ENCODE data around the gene ZMIZ1.

ZMIZ1 gene

GRCh38 chr10:79082035-79082373 lies 13.2 kb downstream of the ZMIZ1 start:
- DNase-seq (ENCODE audit: low read depth in 2 of 2) = no peak

DNA sequence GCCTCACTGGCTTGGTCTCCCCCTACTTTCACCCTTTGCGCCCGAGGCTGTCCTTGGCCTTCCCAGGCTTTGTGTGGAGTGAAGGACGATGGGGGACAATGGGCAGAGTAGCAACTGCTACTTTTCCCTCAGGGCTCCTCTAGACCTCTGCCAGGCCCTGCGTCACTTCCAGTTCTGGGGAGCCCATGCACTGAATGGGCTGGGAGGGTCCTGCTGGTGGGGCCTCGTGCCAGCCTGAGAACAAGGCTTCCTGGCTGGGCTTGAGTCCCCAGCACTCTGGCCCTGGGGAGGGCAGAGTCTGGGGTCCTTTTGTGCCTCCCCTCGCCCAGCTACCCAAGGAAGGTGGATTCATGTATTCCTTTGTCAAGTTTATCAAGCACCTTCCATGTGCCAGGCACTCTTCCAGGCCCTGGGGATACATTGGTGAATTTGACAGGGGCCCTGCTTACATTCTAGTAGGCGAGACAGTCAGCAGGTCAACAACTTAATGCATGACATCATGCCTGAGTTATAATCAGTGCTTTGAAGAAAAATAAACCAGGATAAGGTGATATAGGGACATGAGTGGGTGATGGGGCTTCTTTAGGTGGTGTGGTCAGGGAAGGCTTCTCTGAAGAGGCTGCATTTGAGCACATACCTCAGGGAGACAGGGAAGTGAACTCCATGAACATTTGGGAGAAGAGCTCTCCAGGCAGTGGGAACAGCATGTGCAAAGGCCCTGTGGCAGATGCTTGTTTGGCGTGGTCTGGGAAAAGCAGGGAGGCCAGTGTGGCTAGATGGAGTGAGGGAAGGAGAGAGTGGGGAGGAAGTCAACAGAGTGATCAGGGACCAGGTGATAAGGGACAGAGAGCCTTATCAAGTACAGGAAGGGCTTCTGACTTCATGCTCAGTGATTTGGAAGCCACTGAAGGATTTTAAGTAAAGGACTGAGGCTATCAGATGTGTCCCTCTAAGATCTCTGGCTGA lies 14.1 kb downstream of the ZMIZ1 start:
- DNase-seq (ENCODE audit: low read depth in 2 of 2) = no peak

DNA sequence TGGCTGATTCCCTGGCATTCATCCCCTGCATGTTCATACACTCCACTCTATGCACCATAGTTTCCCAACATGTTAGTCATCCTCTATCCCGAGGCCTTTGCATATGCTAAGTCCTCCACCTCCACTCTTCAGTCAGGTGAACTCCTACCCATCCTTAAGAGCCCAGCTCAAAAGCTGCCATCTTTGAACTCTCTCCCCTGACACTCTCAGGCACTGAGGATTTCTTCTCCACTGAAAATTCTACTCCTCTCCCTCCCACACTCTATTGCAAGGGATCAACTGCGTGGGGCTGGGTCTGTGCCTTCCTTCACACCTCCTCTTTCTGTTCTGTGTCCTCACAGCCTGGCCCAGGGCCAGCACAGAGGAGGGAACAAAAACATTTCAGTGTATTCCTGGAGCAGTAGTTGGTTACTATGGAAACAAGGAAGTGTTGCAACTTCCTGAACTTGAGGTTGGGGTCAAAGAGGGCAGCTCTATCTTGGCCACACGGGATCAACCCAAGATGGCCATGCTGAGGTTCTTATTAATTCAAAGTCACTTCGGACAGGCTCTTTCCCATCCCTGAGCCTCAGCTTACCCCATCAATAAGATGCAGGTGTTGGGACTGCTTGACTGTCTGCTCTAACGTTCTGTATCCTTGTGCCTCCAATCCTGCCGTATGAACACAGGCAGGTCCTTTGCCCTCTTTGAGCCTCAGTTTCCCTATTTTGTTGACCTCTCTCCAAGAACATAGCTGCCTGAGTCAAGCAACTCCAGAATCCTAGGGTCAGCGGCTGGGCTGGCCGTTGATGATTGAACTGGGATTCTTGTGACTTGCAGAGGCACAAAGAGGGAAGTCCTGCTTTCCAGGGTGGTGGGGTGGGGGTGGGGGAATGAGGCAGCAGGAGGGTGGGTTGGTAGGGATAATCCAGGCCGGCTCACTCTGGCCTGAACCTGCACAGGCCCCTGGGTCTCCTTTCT lies 15.5 kb downstream of the ZMIZ1 start:
- DNase-seq (ENCODE audit: low read depth in 2 of 2) = no peak

- no peak for DNase-seq (ENCODE audit: low read depth in 2 of 2)
These were observed 16.3 kb downstream of the ZMIZ1 start for GRCh38 chr10:79084972-79085597.

- no peak for DNase-seq (ENCODE audit: low read depth in 2 of 2)
These were observed 18.1 kb downstream of the ZMIZ1 start for GRCh38 chr10:79086822-79087221.

DNA sequence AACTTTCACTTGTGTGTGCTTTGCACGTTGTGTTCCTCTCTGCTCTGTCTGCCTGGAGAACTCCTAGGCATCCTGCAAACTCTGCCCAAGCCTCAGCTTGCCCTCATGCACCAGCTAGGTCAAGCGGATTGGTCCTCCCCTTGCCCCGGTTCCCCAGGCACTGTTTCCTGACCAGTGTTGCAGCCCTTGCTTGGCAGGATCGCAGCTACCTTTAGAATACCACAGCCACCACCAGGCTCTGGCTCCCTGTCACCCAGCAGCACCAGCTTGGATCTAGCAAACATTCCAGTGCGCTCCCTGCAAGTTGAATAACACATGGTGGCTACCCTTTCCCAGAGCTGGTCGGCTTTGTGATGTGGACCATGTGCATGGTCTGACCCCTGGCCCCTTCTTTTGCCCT lies 19.0 kb downstream of the ZMIZ1 start:
- no peak for DNase-seq (ENCODE audit: low read depth in 2 of 2)

DNA sequence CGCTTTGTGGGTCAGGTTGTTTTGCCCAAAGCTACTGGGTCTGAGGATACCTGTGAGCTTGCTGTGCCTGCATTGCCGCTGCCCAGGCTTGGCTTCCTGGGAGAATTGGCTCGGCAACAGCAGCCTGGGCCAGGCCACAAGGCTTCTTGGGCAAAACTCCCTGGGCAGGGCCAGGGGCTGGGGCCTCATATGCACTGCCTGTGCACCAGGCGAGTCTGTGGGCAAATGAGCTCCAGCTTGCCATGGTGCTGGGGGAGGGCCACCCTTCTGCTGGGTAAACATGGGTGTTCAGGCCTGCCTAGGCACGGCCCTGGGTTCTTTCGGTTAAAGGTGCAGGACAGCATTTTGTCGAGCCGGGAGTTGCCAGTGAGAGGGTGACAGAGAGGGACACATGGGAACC lies 19.4 kb downstream of the ZMIZ1 start:
- DNase-seq (ENCODE audit: low read depth in 2 of 2) = no peak

DNA sequence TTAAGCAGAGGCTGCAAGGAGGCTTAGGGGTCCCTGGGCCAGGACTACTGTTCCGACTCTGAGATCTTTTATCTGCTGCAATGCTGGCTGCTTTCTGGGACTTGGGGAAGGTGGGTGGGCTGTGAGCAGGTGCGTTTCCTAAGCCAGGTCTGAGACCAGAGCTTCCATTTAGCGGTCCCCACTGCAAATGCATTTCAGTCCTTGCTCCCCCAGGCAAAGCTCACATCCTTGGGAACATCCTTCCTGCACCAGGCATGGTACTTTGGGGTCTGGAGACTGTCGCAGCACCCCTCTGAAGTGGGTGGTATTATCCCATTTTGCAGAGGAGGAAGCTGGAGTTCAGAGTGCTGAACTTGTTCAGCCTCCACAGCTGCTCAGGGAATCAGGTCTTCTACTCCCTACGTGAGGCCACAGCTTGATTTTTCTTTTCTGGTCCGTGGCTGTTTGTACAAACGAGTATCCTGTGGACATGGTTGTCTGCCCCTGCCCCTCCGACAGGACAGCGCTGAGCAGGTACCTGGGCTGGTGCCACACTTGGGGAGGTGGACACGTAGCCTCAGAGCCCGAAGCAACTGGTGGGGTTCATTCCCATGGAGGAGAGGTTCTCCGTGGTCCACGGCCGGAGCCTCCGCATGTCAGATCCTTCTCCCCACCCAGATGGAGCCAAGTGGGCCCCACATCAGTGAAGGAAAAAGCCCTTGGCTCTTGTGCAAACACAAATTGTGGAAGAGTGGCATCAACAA lies 20.0 kb downstream of the ZMIZ1 start:
- no peak for DNase-seq (ENCODE audit: low read depth in 2 of 2)

DNA sequence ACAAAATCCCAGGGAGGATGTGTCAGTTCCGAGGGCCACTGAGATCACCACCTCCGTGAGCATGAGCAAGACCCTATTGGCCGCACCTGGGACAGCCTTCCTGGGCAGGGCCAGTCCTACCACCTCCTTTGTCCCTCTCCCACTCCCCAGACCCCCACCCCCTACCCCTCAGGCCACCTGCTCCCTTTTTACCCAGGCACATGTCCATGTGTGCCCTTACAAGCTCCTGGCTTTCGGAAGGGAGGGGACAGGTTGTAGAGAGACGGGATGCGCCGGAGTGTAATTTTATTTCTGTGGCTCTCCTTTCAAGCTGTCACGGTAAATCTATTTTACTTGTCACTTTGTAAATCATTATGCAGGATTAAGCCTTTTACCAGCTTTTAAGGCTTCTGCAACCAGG lies 20.9 kb downstream of the ZMIZ1 start:
- DNase-seq (ENCODE audit: low read depth in 2 of 2) = no peak

- DNase-seq (ENCODE audit: low read depth in 2 of 2) = no peak
These were observed 21.5 kb downstream of the ZMIZ1 start for GRCh38 chr10:79090134-79090803.

GRCh38 chr10:79092292-79092896 lies 23.6 kb downstream of the ZMIZ1 start:
- no peak for DNase-seq (ENCODE audit: low read depth in 2 of 2)

DNA sequence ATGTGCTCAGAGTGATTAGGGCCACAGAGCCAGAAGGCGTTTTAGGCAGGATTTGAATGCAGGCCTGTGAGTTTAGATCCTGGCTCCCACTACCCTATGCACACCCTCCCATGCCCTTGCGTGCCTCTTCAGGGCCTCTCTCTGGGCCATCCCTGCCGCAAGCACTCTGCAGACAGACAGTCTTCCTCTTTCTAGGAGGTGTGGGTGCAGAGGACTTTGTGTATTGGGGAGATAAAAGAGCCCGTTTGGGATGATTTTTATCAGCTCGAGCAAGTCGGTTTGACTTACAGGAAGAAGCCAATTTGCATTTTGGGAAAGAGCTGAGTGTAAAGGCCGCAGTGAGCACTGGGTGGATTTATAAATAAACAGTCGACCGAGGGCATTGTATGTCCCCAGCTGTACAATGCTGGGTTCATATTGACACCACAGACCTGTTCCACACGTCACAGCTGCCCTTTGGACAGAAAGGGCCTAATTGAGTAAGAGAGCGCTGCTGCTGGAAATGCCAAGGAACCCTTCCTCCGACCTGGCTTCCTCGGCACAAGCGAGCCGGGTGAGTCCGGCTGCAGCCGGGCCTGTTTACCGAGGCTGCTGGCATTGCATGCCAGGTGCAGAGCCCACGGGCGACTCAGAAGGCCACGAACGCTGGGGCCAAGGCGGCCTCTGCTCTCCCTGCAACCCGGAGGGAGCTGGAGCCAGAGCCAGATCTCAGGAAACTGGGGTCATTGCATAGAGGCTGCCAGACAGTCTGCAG lies 25.1 kb downstream of the ZMIZ1 start:
- no peak for DNase-seq (ENCODE audit: low read depth in 2 of 2)

DNA sequence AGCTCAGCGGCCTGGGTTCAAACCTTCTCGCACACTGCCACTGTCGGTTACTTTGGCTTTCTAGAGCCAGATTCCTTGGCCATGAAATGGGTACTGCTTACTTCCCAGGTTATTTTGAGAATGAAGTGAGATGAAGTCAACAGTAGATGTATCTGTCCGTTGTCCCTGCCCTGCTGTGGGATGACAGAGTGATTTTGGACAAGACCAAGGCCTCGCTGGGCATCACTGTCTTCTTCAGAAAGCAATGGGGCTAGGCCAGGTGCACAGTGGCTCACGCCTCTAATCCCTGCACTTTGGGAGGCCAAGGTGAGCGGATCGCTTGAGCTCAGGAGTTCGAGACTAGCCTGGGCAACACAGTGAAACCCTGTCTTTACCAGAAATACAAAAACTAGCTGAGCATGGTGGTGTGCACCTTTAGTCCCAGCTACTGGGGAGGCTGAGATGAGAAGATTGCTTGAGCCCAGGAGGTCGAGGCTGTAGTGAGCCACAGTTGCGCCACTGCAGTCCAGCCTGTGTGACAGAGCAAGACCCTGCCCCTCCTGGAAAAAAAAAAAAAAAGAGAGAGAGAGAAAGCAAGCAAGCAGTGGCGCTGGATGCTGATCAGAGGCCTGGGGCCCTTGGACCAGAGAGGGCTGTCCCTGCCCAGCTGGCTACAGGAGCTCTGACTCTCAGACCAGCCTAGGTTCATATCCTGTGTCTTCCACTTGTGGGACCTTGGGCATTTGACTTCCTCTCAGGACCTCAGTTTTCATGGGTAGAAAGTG lies 25.8 kb downstream of the ZMIZ1 start:
- no peak for DNase-seq (ENCODE audit: low read depth in 2 of 2)

DNA sequence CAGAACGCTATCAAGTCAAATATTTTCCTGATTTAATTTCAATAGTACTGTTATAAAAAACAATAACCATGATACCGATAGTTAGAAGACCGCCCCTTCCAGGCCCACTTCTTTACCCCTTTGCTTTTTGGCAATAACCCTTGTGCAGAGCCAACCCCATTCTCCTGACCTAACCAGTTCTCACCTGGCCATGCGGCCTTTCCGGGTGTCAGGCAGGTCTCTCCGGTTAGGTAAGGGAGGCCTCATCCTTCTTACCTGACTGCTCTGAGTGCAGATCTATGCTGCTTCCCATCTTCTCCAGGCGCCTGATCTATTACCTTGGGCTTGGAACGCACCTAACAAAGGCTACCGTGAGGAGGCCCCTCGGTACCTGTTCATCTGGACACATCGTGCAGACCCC lies 26.6 kb downstream of the ZMIZ1 start:
- no peak for DNase-seq (ENCODE audit: low read depth in 2 of 2)

DNA sequence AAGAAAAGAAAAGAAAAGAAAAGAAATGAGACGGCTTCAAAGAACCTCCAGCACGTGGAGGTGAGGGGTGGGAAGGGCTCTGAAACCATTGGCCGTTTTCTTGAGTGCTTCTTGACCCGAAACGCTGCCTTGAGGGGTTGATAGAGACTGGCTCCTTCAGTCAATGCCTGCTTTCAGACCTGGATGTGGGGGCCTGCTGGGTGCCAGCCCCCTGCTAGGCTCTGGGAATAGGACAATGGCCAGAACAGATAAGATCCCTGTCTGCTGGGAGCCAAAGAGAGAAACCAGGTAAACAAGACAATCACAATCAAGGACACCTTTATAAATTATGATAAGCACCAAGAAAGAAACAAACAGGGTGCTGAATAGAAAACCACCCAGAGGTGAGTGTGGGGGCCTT lies 27.7 kb downstream of the ZMIZ1 start:
- no peak for DNase-seq (ENCODE audit: low read depth in 2 of 2)

DNA sequence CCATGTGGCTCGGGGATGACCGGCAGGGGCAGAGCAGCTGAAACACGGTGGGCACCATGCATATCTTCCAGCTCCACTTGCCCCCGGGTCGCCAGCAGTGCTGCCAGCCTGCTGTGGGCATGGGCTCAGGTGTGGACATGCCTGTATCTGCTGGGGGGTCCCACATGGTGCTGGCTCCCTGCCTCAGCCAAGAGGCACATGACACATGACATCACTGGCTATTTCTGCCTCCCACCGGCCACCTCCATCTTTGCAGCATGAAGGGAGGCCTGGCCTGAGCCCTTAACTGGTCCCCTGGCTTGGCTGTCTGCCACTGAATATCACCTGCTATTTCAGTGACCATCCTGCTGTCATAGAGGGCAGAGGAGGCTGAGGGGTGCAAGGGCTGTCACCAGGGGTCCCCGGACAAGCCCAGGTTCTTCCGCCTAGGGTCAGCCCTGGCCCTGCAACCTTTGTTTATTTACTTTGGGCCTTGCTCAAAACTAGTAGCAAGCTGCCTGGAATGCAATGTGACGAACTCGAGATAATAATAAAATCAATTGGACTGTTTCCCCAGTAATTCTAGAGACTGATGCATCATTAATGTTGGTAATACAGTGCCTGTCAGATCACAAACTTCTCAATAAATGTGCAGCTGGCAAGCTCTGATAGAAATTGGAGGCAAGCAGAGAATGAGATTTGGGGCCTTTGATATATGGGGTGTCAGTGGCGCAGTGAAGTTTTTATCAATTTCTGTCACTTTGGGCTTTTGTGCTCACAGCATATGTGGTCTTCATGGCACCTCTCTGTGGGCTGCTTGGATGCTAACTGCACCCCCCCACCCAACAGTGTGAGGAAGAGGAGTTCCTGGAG lies 28.5 kb downstream of the ZMIZ1 start:
- no peak for DNase-seq (ENCODE audit: low read depth in 2 of 2)

- no peak for DNase-seq (ENCODE audit: low read depth in 2 of 2)
These were observed 29.3 kb downstream of the ZMIZ1 start for GRCh38 chr10:79098061-79098460.

GRCh38 chr10:79098596-79099015 lies 29.8 kb downstream of the ZMIZ1 start:
- DNase-seq (ENCODE audit: low read depth in 2 of 2) = no peak
